HepG2 (cell line): ENCODE measurements around the gene CLCNKA. TPM values are rescaled to one million over a fixed set of nuclear protein-coding genes. Genes with fewer than 3 reads are reported as not detected.

Source experiments
- ATAC-seq: fragments of 200-7000 bp; cut with Tn5 transposase; 3 replicates; pipeline ENCODE4 v1.9.1; 2020; ENCODE audit warnings: mild to moderate bottlenecking, moderate library complexity
- BruUV-seq: library from RNA; stranded (reverse); fragments of 400-500 nt; replicated peaks from 2 replicates; lab custom pipeline; 2021; lab: Mats Ljungman, UMichigan
- CTCF ChIA-PET: fragments of 300-600 bp; formaldehyde crosslinking; extraction: SDS; loops from one replicate; lab custom pipeline; 2021; ENCODE audit warnings: low total read pairs, inconsistent platforms, low intra/inter-chr PET ratio; lab: Yijun Ruan, JAX
- POLR2A ChIA-PET: fragments of 350-600 bp; sonication (Branson Sonifier 250); formaldehyde crosslinking; loops from one replicate; lab custom pipeline; 2020; ENCODE audit warnings: antibody characterized with exemption, inconsistent platforms; lab: Yijun Ruan, JAX
- DNase-seq: peaks from one replicate; pipeline ENCODE4 v3.0.0-alpha.2; 2015; ENCODE audit warnings: low spot score
- FAIRE-seq: peaks from 3 replicates; lab custom pipeline; 2011; peaks lifted over from hg19 to GRCh38; lab: Jason Lieb, UNC
- H2AFZ ChIP-seq: one replicate; pipeline ENCODE4 v1.6.1; 2011; ENCODE audit warnings: low read length, inconsistent platforms
- H3K27ac ChIP-seq: fragments of 300-600 bp; 3 replicates; pipeline ENCODE4 v1.8.0; 2011; ENCODE audit warnings: mixed run types, mild to moderate bottlenecking, mixed read lengths, low read length, inconsistent platforms; ENCODE audit not compliant: insufficient read depth; ENCODE audit errors: extremely low read length
- H3K27me3 ChIP-seq, 2 experiments: fragments of 200-600 bp in 1 of 2; 2 replicates in 1 of 2; 3 replicates in 1 of 2; pipeline versions ENCODE4 v1.6.0 to v1.8.0; 2011; ENCODE audit warnings: low read length in 2 of 2, mild to moderate bottlenecking in 2 of 2, moderate library complexity in 2 of 2, inconsistent platforms in 1 of 2; ENCODE audit not compliant: insufficient read depth in 2 of 2, control insufficient read depth in 1 of 2
- H3K36me3 ChIP-seq, 2 experiments: fragments of 200-600 bp in 1 of 2; replicated peaks in 1 of 2; 2 replicates in 1 of 2; 3 replicates in 1 of 2; pipeline versions ENCODE4 v1.5.1 to v1.8.0; 2011; ENCODE audit warnings: low read length in 2 of 2, inconsistent platforms in 1 of 2; ENCODE audit not compliant: insufficient read depth in 2 of 2, control insufficient read depth in 1 of 2
- H3K4me1 ChIP-seq: 2 replicates; pipeline ENCODE4 v1.5.1; 2012; ENCODE audit warnings: low read length, inconsistent platforms; ENCODE audit not compliant: insufficient read depth
- H3K4me2 ChIP-seq: 2 replicates; pipeline ENCODE4 v1.6.0; 2011; ENCODE audit warnings: low read depth, low read length, inconsistent platforms
- H3K4me3 ChIP-seq, 3 experiments: fragments of 200-600 bp in 1 of 3; sonication (generic), shearing (Covaris generic) in 1 of 3; replicated peaks in 1 of 3; 2 replicates each; pipeline ENCODE4 v1.5.1; 2011 to 2016; ENCODE audit warnings: low read length in 3 of 3, inconsistent platforms in 2 of 3, low read depth in 2 of 3, mild to moderate bottlenecking in 2 of 3, control low read depth in 1 of 3, mixed read lengths in 1 of 3; ENCODE audit not compliant: insufficient read depth in 1 of 3
- H3K79me2 ChIP-seq: one replicate; pipeline ENCODE4 v1.6.1; 2011; ENCODE audit warnings: low read length, inconsistent platforms; ENCODE audit not compliant: insufficient read depth
- H3K9ac ChIP-seq: 2 replicates; pipeline ENCODE4 v1.6.0; 2011; ENCODE audit warnings: mild to moderate bottlenecking, low read depth, low read length, inconsistent platforms; ENCODE audit not compliant: insufficient read depth
- H3K9me3 ChIP-seq: 2 replicates; pipeline ENCODE4 v1.5.1; 2012; ENCODE audit warnings: mild to moderate bottlenecking, low read length
- H4K20me1 ChIP-seq: 2 replicates; pipeline ENCODE4 v1.6.0; 2011; ENCODE audit warnings: inconsistent platforms, mild to moderate bottlenecking, low read length, moderate library complexity; ENCODE audit not compliant: insufficient read depth
- ARID5B ChIP-seq: IDR thresholded peaks from 2 replicates; pipeline ENCODE4 v1.4.0; 2020; ENCODE audit warnings: mild to moderate bottlenecking, missing genetic modification reagents
- FOXP4 ChIP-seq: sonication (generic); formaldehyde crosslinking; IDR thresholded peaks from 2 replicates; pipeline ENCODE4 v1.4.0; 2020; ENCODE audit warnings: missing genetic modification reagents
- HNF4A ChIP-seq: sonication (generic); formaldehyde crosslinking; IDR thresholded peaks from 2 replicates; pipeline ENCODE4 v1.4.0; 2020; ENCODE audit warnings: missing genetic modification reagents
- JUND ChIP-seq: sonication (generic); formaldehyde crosslinking; IDR thresholded peaks from 2 replicates; pipeline ENCODE4 v1.8.0; 2022; ENCODE audit warnings: mild to moderate bottlenecking, missing genetic modification reagents
- NFE2L2 ChIP-seq: fragments of 150-350 bp; IDR thresholded peaks from 2 replicates; pipeline ENCODE4 v1.6.1; 2014; ENCODE audit warnings: low read length
- NR2F1 ChIP-seq, 2 experiments: fragments of 450-650 bp in 1 of 2; formaldehyde crosslinking in 1 of 2; IDR thresholded peaks; 2 replicates each; pipeline versions ENCODE4 v1.5.0 to v1.6.1; 2016 to 2020; ENCODE audit warnings: mild to moderate bottlenecking in 1 of 2, missing compliant biosample characterization in 1 of 2, missing genetic modification reagents in 1 of 2, moderate library complexity in 1 of 2
- PHF21A ChIP-seq: sonication (generic); formaldehyde crosslinking; IDR thresholded peaks from 2 replicates; pipeline ENCODE4 v1.5.0; 2020; ENCODE audit warnings: mild to moderate bottlenecking, missing genetic modification reagents
- RARA ChIP-seq: IDR thresholded peaks from 2 replicates; pipeline ENCODE4 v1.6.1; 2016; ENCODE audit warnings: missing genetic modification reagents, missing compliant biosample characterization
- REL ChIP-seq: sonication (generic); formaldehyde crosslinking; conservative IDR thresholded peaks from 2 replicates; pipeline ENCODE4 v1.8.0; 2022; ENCODE audit warnings: mild to moderate bottlenecking, missing genetic modification reagents, moderate library complexity
- SAP130 ChIP-seq: IDR thresholded peaks from 2 replicates; pipeline ENCODE4 v1.6.1; 2016; ENCODE audit warnings: low read depth
- SOX5 ChIP-seq: IDR thresholded peaks from 2 replicates; pipeline ENCODE4 v1.6.1; 2016; ENCODE audit warnings: borderline replicate concordance
- ZBTB34 ChIP-seq: sonication (generic); formaldehyde crosslinking; IDR thresholded peaks from 2 replicates; pipeline ENCODE4 v1.8.0; 2022; ENCODE audit warnings: mild to moderate bottlenecking, missing genetic modification reagents
- ZBTB4 ChIP-seq: sonication (generic); formaldehyde crosslinking; IDR thresholded peaks from 2 replicates; pipeline ENCODE4 v1.4.0; 2020; ENCODE audit warnings: missing genetic modification reagents, mild to moderate bottlenecking, borderline replicate concordance
- ZEB1 ChIP-seq: IDR thresholded peaks from 2 replicates; pipeline ENCODE4 v1.6.1; 2012; ENCODE audit warnings: mild to moderate bottlenecking, low read depth, inconsistent platforms; ENCODE audit not compliant: insufficient replicate concordance
- ZSCAN20 ChIP-seq: sonication (generic); formaldehyde crosslinking; IDR thresholded peaks from 2 replicates; pipeline ENCODE4 v1.4.0; 2020; ENCODE audit warnings: missing genetic modification reagents, mild to moderate bottlenecking, borderline replicate concordance
- WGBS: methylation state at CpG from one replicate; pipeline ENCODE4 v1.1.6; 2017; ENCODE audit warnings: low lambda C conversion rate; 5-methylcytosine and 5-hydroxymethylcytosine counted together
- in situ Hi-C: cut with HindIII; loops from 2 replicates; pipeline ENCODE4 v1.10.0; 2017; ENCODE audit warnings: low pct_unique_long_range_greater_than_20kb; ENCODE audit not compliant: extremely low pct_ligation_motif_present
- intact Hi-C: fragments of 100-400 bp; cut with micrococcal nuclease; formaldehyde crosslinking; loops from one replicate; pipeline ENCODE4 v1.10.0; 2022; ENCODE audit not compliant: unreplicated experiment
- polyA plus RNA-seq, 8 experiments: library from polyadenylated mRNA; depleted of rRNA in 3 of 8; stranded (reverse) in 7 of 8; unstranded in 1 of 8; fragments of >200 nt; fragmentation: Illumina TruSeq in 4 of 8; extraction: Trizol in 4 of 8; gene quantifications; 2 replicates each; pipeline versions ENCODE4 v1.2.1 to v1.2.3, GENCODE V29; 2011 to 2016; ENCODE audit warnings: low read depth in 4 of 8, missing spikeins in 1 of 8, mixed read lengths in 1 of 8; ENCODE audit not compliant: insufficient read depth in 1 of 8
- total RNA-seq, 5 experiments: library from RNA; depleted of rRNA; stranded (reverse); fragments of >200 nt; fragmentation: Illumina TruSeq; extraction: Trizol; gene quantifications; 2 replicates each; pipeline ENCODE4 v1.2.3, GENCODE V29; 2016; ENCODE audit warnings: low read depth in 1 of 5

CLCNKA gene
- total and polyA plus RNA-seq, 2 of the 13 experiments (the other 11 are each of a cell fraction or from before 2014, with no cell fraction given) = 0.03 TPM; not detected in 1

- Histone ChIP-seq H3K4me3 (no peak overlapping the region), H3K9me3 (no peaks in the 10 kb centered on the region), H4K20me1 (no peaks in the 10 kb centered on the region), H3K4me1 (no peaks in the 10 kb centered on the region), H3K9ac (no peak overlapping the region), H3K4me2 (no peak overlapping the region), H3K36me3 (no peaks in the 10 kb centered on the region), H3K79me2 (no peaks in the 10 kb centered on the region), H3K27ac (no peak overlapping the region), H2AFZ (no peak overlapping the region), H3K27me3 (peaks cover 10 to 28% of the 10 kb centered on the region in 2 experiments; a peak in 4 of 5 replicates)
- ChIA-PET CTCF (no interaction called here), POLR2A (no interaction called here)
- BruUV-seq = no TSS peak
- intact Hi-C loops = no loop called here
- 0% methylated on average over 4 of the region's 4 CpGs for WGBS
- DNase-seq = peak; percentile 62
- ATAC-seq = peak; percentile 55
- FAIRE-seq = no peak
- in situ Hi-C loops = no loop called here
- TF ChIP-seq FOXP4 (CRISPR knock-in tag) (no peak), JUND (CRISPR knock-in tag) (0 out of 2 replicates have a peak, but pooled peaks have one; percentile 34), RARA (CRISPR knock-in tag) (peak; percentile 74), PHF21A (CRISPR knock-in tag) (0 out of 2 replicates have a peak, but pooled peaks have one; percentile 18), ZEB1 (no peak), SAP130 (CRISPR knock-in tag) (0 out of 2 replicates have a peak, but pooled peaks have one; percentile 18), NR2F1 (CRISPR knock-in tag; IDR thresholded peaks at IDR 0.05) (0 out of 4 replicates have a peak, but pooled peaks of 1 of the 2 experiments have one; percentile 18), ZBTB4 (no peak), NFE2L2 (peak; percentile 26; the same call in 1 of the 2 replicates), ARID5B (CRISPR knock-in tag) (peak; percentile 30; the same call in 1 of the 2 replicates), REL (CRISPR knock-in tag) (no peak), SOX5 (CRISPR knock-in tag) (no peak), HNF4A (CRISPR knock-in tag) (peak; percentile 45; the same call in 1 of the 2 replicates), ZBTB34 (CRISPR knock-in tag) (no peak), ZSCAN20 (CRISPR knock-in tag) (no peak)
Observed at GRCh38 chr1:16038620-16038912, 16.7 kb downstream of the CLCNKA start.
